SU-DHL-6 (cell line): Measurements from ENCODE around the gene ZG16.

Source experiments
- H2AFZ ChIP-seq: fragments of 200-600 bp; sonication (generic); 2 replicates; pipeline ENCODE4 v1.6.1; 2014; ENCODE audit warnings: low read depth, mild to moderate bottlenecking, moderate library complexity, mixed read lengths, antibody characterized with exemption, low read length; ENCODE audit not compliant: severe bottlenecking
- H3F3A ChIP-seq: fragments of 200-600 bp; shearing (Covaris generic); 2 replicates; pipeline ENCODE4 v1.6.0; 2016; ENCODE audit warnings: antibody characterized with exemption, mild to moderate bottlenecking; ENCODE audit not compliant: insufficient read depth
- H3K27ac ChIP-seq: fragments of 200-600 bp; sonication (generic); 2 replicates; pipeline ENCODE4 v1.5.1; 2016; ENCODE audit warnings: low read depth, mild to moderate bottlenecking, low read length, moderate library complexity, mixed read lengths
- H3K27me3 ChIP-seq: fragments of 200-600 bp; sonication (generic), shearing (Covaris generic); 2 replicates; pipeline ENCODE4 v1.6.0; 2014; ENCODE audit warnings: mild to moderate bottlenecking, low read length
- H3K36me3 ChIP-seq: fragments of 200-600 bp; sonication (generic); 2 replicates; pipeline ENCODE4 v1.6.1; 2014; ENCODE audit warnings: mild to moderate bottlenecking, low read length, mixed read lengths
- H3K4me2 ChIP-seq: fragments of 300-600, 200-600 bp; shearing (Covaris generic), sonication (generic); 2 replicates; pipeline ENCODE4 v1.6.0; 2014; ENCODE audit warnings: low read length, low read depth, mild to moderate bottlenecking; ENCODE audit not compliant: poor library complexity, severe bottlenecking
- H3K4me3 ChIP-seq: fragments of 200-600 bp; sonication (generic); 2 replicates; pipeline ENCODE4 v1.5.1; 2014; ENCODE audit warnings: antibody characterized with exemption, low read length, mild to moderate bottlenecking, mixed read lengths; ENCODE audit not compliant: insufficient read depth, poor library complexity, severe bottlenecking
- H3K79me2 ChIP-seq: fragments of 200-600 bp; sonication (generic); 2 replicates; pipeline ENCODE4 v1.6.1; 2014; ENCODE audit warnings: mild to moderate bottlenecking, low read length, moderate library complexity; ENCODE audit not compliant: insufficient read depth
- H3K9ac ChIP-seq: fragments of 200-600 bp; sonication (generic); 2 replicates; pipeline ENCODE4 v1.7.0; 2014; ENCODE audit warnings: mild to moderate bottlenecking, low read length
- H3K9me2 ChIP-seq: fragments of 200-600 bp; sonication (generic); replicated peaks from 2 replicates; pipeline ENCODE4 v1.6.1; 2014; ENCODE audit warnings: low read length; ENCODE audit not compliant: insufficient read depth
- H3K9me3 ChIP-seq: fragments of 200-600 bp; sonication (generic); 2 replicates; pipeline ENCODE4 v1.6.1; 2014; ENCODE audit warnings: low read length, mixed read lengths; ENCODE audit not compliant: insufficient read depth
- H4K20me1 ChIP-seq: fragments of 200-600 bp; sonication (generic); 2 replicates; pipeline ENCODE4 v1.6.1; 2014; ENCODE audit warnings: low read depth, mild to moderate bottlenecking, antibody characterized with exemption, low read length, moderate library complexity, mixed read lengths
- EZH2phosphoT487 ChIP-seq: fragments of 200-600 bp; sonication (generic), shearing (Covaris generic); conservative IDR thresholded peaks from 2 replicates; pipeline ENCODE4 v1.6.1; 2018; ENCODE audit warnings: mild to moderate bottlenecking, antibody characterized with exemption, low read length, moderate library complexity, mixed read lengths
- TF ChIP-seq, protein P1 (sequence below): fragments of 200-600 bp; sonication (generic); IDR thresholded peaks from one replicate; pipeline ENCODE4 v1.5.1; 2017; ENCODE audit warnings: antibody characterized with exemption, mild to moderate bottlenecking, low read length, moderate library complexity; ENCODE audit not compliant: insufficient read depth, poor library complexity, severe bottlenecking

The ZG16 gene

GRCh38 chr16:29809031-29809747 is 31.1 kb downstream of the ZG16 start:
- Histone ChIP-seq H3K4me2 (peak overlapping the region; percentile 12), H3K9me2 (no peaks in the 10 kb centered on the region), H3K36me3 (peaks cover 11% of the 10 kb centered on the region), H3F3A (peaks cover 31% of the 10 kb centered on the region), H3K79me2 (peaks cover 12% of the 10 kb centered on the region; the same call in 1 of the 2 replicates), H2AFZ (no peak overlapping the region), H3K4me3 (no peak overlapping the region), H4K20me1 (peaks cover 8% of the 10 kb centered on the region), H3K9ac (0 out of 2 replicates have a peak overlapping the region, but pooled peaks have one; percentile 74), H3K9me3 (no peaks in the 10 kb centered on the region), H3K27me3 (no peaks in the 10 kb centered on the region), H3K27ac (no peak overlapping the region)
- TF ChIP-seq, protein P1, sequence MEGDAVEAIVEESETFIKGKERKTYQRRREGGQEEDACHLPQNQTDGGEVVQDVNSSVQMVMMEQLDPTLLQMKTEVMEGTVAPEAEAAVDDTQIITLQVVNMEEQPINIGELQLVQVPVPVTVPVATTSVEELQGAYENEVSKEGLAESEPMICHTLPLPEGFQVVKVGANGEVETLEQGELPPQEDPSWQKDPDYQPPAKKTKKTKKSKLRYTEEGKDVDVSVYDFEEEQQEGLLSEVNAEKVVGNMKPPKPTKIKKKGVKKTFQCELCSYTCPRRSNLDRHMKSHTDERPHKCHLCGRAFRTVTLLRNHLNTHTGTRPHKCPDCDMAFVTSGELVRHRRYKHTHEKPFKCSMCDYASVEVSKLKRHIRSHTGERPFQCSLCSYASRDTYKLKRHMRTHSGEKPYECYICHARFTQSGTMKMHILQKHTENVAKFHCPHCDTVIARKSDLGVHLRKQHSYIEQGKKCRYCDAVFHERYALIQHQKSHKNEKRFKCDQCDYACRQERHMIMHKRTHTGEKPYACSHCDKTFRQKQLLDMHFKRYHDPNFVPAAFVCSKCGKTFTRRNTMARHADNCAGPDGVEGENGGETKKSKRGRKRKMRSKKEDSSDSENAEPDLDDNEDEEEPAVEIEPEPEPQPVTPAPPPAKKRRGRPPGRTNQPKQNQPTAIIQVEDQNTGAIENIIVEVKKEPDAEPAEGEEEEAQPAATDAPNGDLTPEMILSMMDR, result no peak
- TF ChIP-seq EZH2phosphoT487, result no peak

DNA sequence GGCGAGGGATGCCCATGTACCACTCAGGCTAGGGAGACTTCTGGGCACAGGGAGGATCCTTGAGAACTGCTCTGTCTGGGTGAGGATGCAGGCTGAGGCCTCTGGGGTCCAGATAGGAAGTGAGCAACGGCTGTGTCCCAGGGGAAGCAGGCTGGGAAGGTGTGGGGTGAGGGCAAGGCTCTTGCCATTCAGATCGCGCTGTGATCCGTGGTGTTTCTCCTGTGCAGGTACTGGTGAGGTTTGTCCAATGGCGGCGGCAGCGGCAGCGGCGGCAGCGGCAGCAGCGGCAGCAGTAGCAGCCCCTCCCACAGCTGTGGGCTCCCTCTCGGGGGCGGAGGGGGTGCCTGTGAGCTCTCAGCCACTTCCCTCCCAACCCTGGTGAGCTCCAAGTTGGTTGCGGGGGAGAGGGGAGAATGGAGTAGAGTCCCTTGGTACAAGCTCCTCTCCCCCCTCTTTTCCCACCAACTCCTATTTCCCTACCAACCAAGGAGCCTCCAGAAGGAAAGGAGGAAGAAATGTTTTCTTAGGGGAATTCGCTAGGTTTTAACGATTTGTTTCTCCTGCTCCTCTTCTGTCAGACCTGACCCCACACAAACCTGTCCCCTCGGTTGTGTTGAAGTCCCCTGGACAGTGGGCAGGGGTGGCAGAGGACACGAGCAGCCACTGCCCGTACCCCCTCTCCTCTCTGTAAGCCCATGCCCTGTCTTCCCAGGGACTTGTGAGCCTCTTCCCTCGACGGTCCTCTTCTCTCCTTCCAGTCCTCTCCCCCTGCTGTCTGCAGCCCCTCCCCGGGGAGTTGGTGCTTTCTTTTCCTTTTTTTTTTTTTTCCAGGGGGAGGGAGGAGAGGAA is 32.0 kb downstream of the ZG16 start:
- H4K20me1 ChIP-seq, result peaks cover 8% of the 10 kb centered on the region
- TF ChIP-seq, protein P1, result no peak
- TF ChIP-seq EZH2phosphoT487, result no peak
- peaks cover 22% of the 10 kb centered on the region for H3F3A ChIP-seq
- no peak overlapping the region for H3K4me3 ChIP-seq
- peaks cover 11% of the 10 kb centered on the region for H3K36me3 ChIP-seq
- H3K79me2 ChIP-seq, result peaks cover 12% of the 10 kb centered on the region; the same call in 1 of the 2 replicates
- no peak overlapping the region for H3K27ac ChIP-seq
- no peaks in the 10 kb centered on the region for H3K9me3 ChIP-seq
- H3K27me3 ChIP-seq, result no peaks in the 10 kb centered on the region
- H3K9ac ChIP-seq, result peak overlapping the region; percentile 19; the same call in 1 of the 2 replicates
- H3K9me2 ChIP-seq, result no peaks in the 10 kb centered on the region
- no peak overlapping the region for H2AFZ ChIP-seq
- H3K4me2 ChIP-seq, result peak overlapping the region; percentile 29

DNA sequence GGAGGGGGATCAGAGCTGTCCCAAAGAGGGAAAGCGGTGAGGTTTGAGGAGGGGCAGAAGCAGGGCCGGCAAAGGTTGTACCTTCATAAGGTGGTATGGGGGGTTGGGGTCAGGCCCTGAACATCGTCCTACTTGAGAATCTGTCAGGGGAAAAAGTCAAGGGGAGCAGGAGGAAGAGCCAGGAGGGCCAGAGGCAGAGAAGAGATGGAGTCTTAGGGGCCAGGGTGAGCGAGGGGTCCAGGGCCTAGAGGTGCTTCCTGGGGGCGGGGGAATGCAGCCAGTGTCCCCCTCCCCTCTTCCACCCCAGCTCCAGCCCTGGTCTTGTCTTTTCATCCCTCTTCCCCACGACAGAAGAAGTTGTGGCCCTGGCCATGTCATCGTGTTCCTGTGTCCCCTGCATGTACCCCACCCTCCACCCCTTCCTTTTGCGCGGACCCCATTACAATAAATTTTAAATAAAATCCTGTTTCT is 32.7 kb downstream of the ZG16 start:
- Histone ChIP-seq H3K4me2 (peak overlapping the region; percentile 29), H4K20me1 (peaks cover 8% of the 10 kb centered on the region), H3K4me3 (no peak overlapping the region), H3K36me3 (peaks cover 11% of the 10 kb centered on the region), H3K27me3 (no peaks in the 10 kb centered on the region), H2AFZ (no peak overlapping the region), H3F3A (peaks cover 20% of the 10 kb centered on the region; the same call in 1 of the 2 replicates), H3K27ac (no peak overlapping the region), H3K9ac (peak overlapping the region; percentile 19; the same call in 1 of the 2 replicates), H3K9me2 (no peaks in the 10 kb centered on the region), H3K9me3 (no peaks in the 10 kb centered on the region), H3K79me2 (peaks cover 12% of the 10 kb centered on the region; the same call in 1 of the 2 replicates)
- TF ChIP-seq, protein P1, result no peak
- TF ChIP-seq EZH2phosphoT487, result no peak
